GM12878 (cell line): ENCODE results near the gene CRYGC. TPM values are rescaled to one million over a fixed set of nuclear protein-coding genes. Genes with fewer than 3 reads are reported as not detected.

ENCODE experiments used
- ATAC-seq: fragments of 200-7000 bp; cut with Tn5 transposase; 3 replicates; pipeline ENCODE4 v1.9.1; 2020; ENCODE audit warnings: mild to moderate bottlenecking, moderate library complexity
- BruUV-seq: library from RNA; stranded (reverse); fragments of 400-500 nt; replicated peaks from 2 replicates; lab custom pipeline; 2021; lab: Mats Ljungman, UMichigan
- CTCF ChIA-PET: fragments of 300-600 bp; sonication (Branson Sonifier 250); formaldehyde crosslinking; extraction: SDS; loops from one replicate; lab custom pipeline; 2021; ENCODE audit warnings: inconsistent platforms; lab: Yijun Ruan, JAX
- POLR2A ChIA-PET: fragments of 350-600 bp; formaldehyde crosslinking; extraction: SDS; loops from one replicate; lab custom pipeline; 2021; ENCODE audit warnings: inconsistent platforms; lab: Charles Lee
- RAD21 ChIA-PET: fragments of 300-600 bp; sonication (Branson Sonifier 250); formaldehyde crosslinking; loops from one replicate; lab custom pipeline; 2023; ENCODE audit warnings: antibody characterized with exemption; ENCODE audit not compliant: unreplicated experiment; lab: Charles Lee
- SMC1A ChIA-PET: fragments of 300-600 bp; sonication (Branson Sonifier 250); formaldehyde crosslinking; loops from one replicate; lab custom pipeline; 2023; ENCODE audit not compliant: unreplicated experiment, uncharacterized antibody; lab: Charles Lee
- DNase-seq: peaks from one replicate; pipeline ENCODE4 v3.0.0-alpha.2; 2011; ENCODE audit warnings: low read depth, low spot score
- FAIRE-seq: peaks from 3 replicates; lab custom pipeline; 2011; peaks lifted over from hg19 to GRCh38; lab: Jason Lieb, UNC
- H2AFZ ChIP-seq: 2 replicates; pipeline ENCODE4 v1.6.0; 2011; ENCODE audit warnings: low read depth, low read length, control low read depth; ENCODE audit not compliant: control insufficient read depth
- H3K27ac ChIP-seq: 2 replicates; pipeline ENCODE4 v1.5.1; 2011; ENCODE audit warnings: control low read depth; ENCODE audit not compliant: control insufficient read depth, insufficient read depth
- H3K27me3 ChIP-seq, 2 experiments: replicated peaks in 1 of 2; 2 replicates each; pipeline versions ENCODE4 v1.6.0 to v1.6.1; 2011; ENCODE audit warnings: low read length in 1 of 2; ENCODE audit not compliant: control insufficient read depth in 2 of 2, insufficient read depth in 2 of 2
- H3K36me3 ChIP-seq, 2 experiments: 2 replicates each; pipeline ENCODE4 v1.5.1; 2011; ENCODE audit warnings: low read length in 1 of 2; ENCODE audit not compliant: control insufficient read depth in 2 of 2, insufficient read depth in 2 of 2
- H3K4me1 ChIP-seq: 2 replicates; pipeline ENCODE4 v1.6.1; 2011; ENCODE audit warnings: mild to moderate bottlenecking, low read length, moderate library complexity, mixed read lengths; ENCODE audit not compliant: control insufficient read depth, insufficient read depth
- H3K4me2 ChIP-seq: 2 replicates; pipeline ENCODE4 v1.6.0; 2011; ENCODE audit warnings: control low read depth; ENCODE audit not compliant: control insufficient read depth, insufficient read depth
- H3K4me3 ChIP-seq: fragments of 200-600 bp; sonication (generic); 2 replicates; pipeline ENCODE4 v1.5.1; 2016
- H3K79me2 ChIP-seq: 2 replicates; pipeline ENCODE4 v1.6.0; 2011; ENCODE audit warnings: low read length; ENCODE audit not compliant: control insufficient read depth, insufficient read depth
- H3K9ac ChIP-seq: 2 replicates; pipeline ENCODE4 v1.8.0; 2011; ENCODE audit warnings: low read length, control low read depth, mixed read lengths; ENCODE audit not compliant: control insufficient read depth, insufficient read depth
- H3K9me3 ChIP-seq: replicated peaks from 3 replicates; pipeline ENCODE4 v1.5.1; 2011; ENCODE audit warnings: mild to moderate bottlenecking, low read length; ENCODE audit not compliant: control insufficient read depth, insufficient read depth
- H4K20me1 ChIP-seq: 2 replicates; pipeline ENCODE4 v1.6.0; 2011; ENCODE audit not compliant: control insufficient read depth, insufficient read depth
- CBX3 ChIP-seq: fragments of 200-600 bp; sonication (generic); IDR thresholded peaks from 2 replicates; pipeline ENCODE4 v1.6.1; 2016; ENCODE audit warnings: low read depth, borderline replicate concordance
- MEF2B ChIP-seq: fragments of 450-650 bp; IDR thresholded peaks from 2 replicates; pipeline ENCODE4 v1.6.1; 2018; ENCODE audit warnings: mild to moderate bottlenecking, moderate library complexity; ENCODE audit not compliant: partially characterized antibody, poor library complexity, severe bottlenecking
- NFYB ChIP-seq: IDR thresholded peaks from 2 replicates; pipeline ENCODE4 v1.6.1; 2011; ENCODE audit warnings: low read depth, mild to moderate bottlenecking, low read length, improper control_type of control experiment, moderate library complexity; ENCODE audit not compliant: insufficient read depth
- POLR2AphosphoS5 ChIP-seq: IDR thresholded peaks from 2 replicates; pipeline ENCODE4 v1.6.1; 2011; ENCODE audit warnings: mild to moderate bottlenecking, low read length, inconsistent platforms
- RUNX3 ChIP-seq: IDR thresholded peaks from 2 replicates; pipeline ENCODE4 v1.6.1; 2012; ENCODE audit warnings: low read length, inconsistent platforms
- ZNF622 ChIP-seq: fragments of 450-650 bp; IDR thresholded peaks from 2 replicates; pipeline ENCODE4 v1.6.1; 2017; ENCODE audit warnings: mild to moderate bottlenecking, inconsistent platforms
- WGBS: methylation state at CpG from one replicate; pipeline ENCODE4 v1.1.6; 2016; ENCODE audit warnings: low lambda C conversion rate; ENCODE audit not compliant: insufficient replicate concordance, insufficient coverage; ENCODE audit errors: missing lambda C conversion rate; 5-methylcytosine and 5-hydroxymethylcytosine counted together
- in situ Hi-C: fragments of 300-500 bp; cut with MboI; formaldehyde crosslinking; loops from 9 replicates; pipeline ENCODE4 v1.14.3; 2018; ENCODE audit warnings: mixed read lengths
- intact Hi-C: fragments of 100-400 bp; cut with micrococcal nuclease; formaldehyde crosslinking; loops from one replicate; pipeline ENCODE4 v1.14.2; 2022; ENCODE audit not compliant: unreplicated experiment
- polyA plus RNA-seq, 11 experiments: library from polyadenylated mRNA; depleted of rRNA in 4 of 11; unstranded in 6 of 11; stranded (reverse) in 5 of 11; fragments of >200 nt; fragmentation: Nextera tagmentation in 4 of 11; fragmentation: Illumina TruSeq in 1 of 11; extraction: Ambion mirVana in 4 of 11; extraction: Trizol in 1 of 11; gene quantifications; 1 replicate in 1 of 11; 2 replicates in 10 of 11; pipeline versions ENCODE4 v1.2.1 to v1.2.3, GENCODE V29; 2011 to 2016; ENCODE audit warnings: inconsistent platforms in 2 of 11, missing spikeins in 2 of 11, low read depth in 1 of 11
- total RNA-seq, 4 experiments: library from RNA; depleted of rRNA in 3 of 4; stranded (reverse); fragments of >200 nt in 3 of 4; fragmentation: Illumina TruSeq in 1 of 4; extraction: Trizol in 1 of 4; gene quantifications; 2 replicates each; pipeline versions ENCODE4 v1.2.1 to v1.2.3, GENCODE V29; 2013 to 2021
- TF ChIP-seq, protein P1 (sequence below): fragments of 450-650 bp; IDR thresholded peaks from 2 replicates; pipeline ENCODE4 v1.6.1; 2017; ENCODE audit warnings: antibody characterized with exemption, mild to moderate bottlenecking, moderate library complexity
- TF ChIP-seq, protein P2 (sequence below): IDR thresholded peaks from 2 replicates; pipeline ENCODE4 v1.6.1; 2011; ENCODE audit warnings: low read depth, mild to moderate bottlenecking, low read length, moderate library complexity, borderline replicate concordance; ENCODE audit errors: extremely low read depth
- TF ChIP-seq, protein P3 (sequence below): fragments of 450-650 bp; IDR thresholded peaks from 2 replicates; pipeline ENCODE4 v1.6.1; 2017; ENCODE audit warnings: mild to moderate bottlenecking, moderate library complexity

Gene CRYGC
- total and polyA plus RNA-seq, 10 of the 15 experiments (the other 5 are each of a cell fraction or from before 2014, with no cell fraction given): not detected

- H3K9me3 ChIP-seq: no peaks in the 10 kb centered on the region
- RAD21 ChIA-PET: no interaction called here
- TF ChIP-seq NFYB: no peak
- no peak for TF ChIP-seq POLR2AphosphoS5
- TF ChIP-seq, protein P1, sequence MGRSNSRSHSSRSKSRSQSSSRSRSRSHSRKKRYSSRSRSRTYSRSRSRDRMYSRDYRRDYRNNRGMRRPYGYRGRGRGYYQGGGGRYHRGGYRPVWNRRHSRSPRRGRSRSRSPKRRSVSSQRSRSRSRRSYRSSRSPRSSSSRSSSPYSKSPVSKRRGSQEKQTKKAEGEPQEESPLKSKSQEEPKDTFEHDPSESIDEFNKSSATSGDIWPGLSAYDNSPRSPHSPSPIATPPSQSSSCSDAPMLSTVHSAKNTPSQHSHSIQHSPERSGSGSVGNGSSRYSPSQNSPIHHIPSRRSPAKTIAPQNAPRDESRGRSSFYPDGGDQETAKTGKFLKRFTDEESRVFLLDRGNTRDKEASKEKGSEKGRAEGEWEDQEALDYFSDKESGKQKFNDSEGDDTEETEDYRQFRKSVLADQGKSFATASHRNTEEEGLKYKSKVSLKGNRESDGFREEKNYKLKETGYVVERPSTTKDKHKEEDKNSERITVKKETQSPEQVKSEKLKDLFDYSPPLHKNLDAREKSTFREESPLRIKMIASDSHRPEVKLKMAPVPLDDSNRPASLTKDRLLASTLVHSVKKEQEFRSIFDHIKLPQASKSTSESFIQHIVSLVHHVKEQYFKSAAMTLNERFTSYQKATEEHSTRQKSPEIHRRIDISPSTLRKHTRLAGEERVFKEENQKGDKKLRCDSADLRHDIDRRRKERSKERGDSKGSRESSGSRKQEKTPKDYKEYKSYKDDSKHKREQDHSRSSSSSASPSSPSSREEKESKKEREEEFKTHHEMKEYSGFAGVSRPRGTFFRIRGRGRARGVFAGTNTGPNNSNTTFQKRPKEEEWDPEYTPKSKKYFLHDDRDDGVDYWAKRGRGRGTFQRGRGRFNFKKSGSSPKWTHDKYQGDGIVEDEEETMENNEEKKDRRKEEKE: no peak
- TF ChIP-seq, protein P2, sequence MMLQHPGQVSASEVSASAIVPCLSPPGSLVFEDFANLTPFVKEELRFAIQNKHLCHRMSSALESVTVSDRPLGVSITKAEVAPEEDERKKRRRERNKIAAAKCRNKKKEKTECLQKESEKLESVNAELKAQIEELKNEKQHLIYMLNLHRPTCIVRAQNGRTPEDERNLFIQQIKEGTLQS: no peak
- no peak for TF ChIP-seq MEF2B
- TF ChIP-seq, protein P3, sequence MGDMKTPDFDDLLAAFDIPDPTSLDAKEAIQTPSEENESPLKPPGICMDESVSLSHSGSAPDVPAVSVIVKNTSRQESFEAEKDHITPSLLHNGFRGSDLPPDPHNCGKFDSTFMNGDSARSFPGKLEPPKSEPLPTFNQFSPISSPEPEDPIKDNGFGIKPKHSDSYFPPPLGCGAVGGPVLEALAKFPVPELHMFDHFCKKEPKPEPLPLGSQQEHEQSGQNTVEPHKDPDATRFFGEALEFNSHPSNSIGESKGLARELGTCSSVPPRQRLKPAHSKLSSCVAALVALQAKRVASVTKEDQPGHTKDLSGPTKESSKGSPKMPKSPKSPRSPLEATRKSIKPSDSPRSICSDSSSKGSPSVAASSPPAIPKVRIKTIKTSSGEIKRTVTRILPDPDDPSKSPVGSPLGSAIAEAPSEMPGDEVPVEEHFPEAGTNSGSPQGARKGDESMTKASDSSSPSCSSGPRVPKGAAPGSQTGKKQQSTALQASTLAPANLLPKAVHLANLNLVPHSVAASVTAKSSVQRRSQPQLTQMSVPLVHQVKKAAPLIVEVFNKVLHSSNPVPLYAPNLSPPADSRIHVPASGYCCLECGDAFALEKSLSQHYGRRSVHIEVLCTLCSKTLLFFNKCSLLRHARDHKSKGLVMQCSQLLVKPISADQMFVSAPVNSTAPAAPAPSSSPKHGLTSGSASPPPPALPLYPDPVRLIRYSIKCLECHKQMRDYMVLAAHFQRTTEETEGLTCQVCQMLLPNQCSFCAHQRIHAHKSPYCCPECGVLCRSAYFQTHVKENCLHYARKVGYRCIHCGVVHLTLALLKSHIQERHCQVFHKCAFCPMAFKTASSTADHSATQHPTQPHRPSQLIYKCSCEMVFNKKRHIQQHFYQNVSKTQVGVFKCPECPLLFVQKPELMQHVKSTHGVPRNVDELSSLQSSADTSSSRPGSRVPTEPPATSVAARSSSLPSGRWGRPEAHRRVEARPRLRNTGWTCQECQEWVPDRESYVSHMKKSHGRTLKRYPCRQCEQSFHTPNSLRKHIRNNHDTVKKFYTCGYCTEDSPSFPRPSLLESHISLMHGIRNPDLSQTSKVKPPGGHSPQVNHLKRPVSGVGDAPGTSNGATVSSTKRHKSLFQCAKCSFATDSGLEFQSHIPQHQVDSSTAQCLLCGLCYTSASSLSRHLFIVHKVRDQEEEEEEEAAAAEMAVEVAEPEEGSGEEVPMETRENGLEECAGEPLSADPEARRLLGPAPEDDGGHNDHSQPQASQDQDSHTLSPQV: no peak
- no peak for TF ChIP-seq ZNF622
- no peak for TF ChIP-seq CBX3
- TF ChIP-seq RUNX3: no peak
- TF ChIP-seq, all 136 proteins: peak for 0
- ATAC-seq (no peak), FAIRE-seq (no peak), DNase-seq (no peak)
- ChIA-PET SMC1A (no interaction called here), POLR2A (interaction anchor here (0.7 kb wide), 1 partner anchor 28 kb away, joined by 3 read pairs; no protein-coding TSS in a partner anchor), CTCF (interaction anchor here (0.8 kb wide), 1 partner anchor 26 kb away, joined by 3 read pairs; no protein-coding TSS in a partner anchor)
- Histone ChIP-seq H3K4me3 (no peak overlapping the region), H3K36me3 (no peaks in the 10 kb centered on the region), H3K27ac (no peak overlapping the region), H4K20me1 (no peaks in the 10 kb centered on the region), H3K4me1 (no peaks in the 10 kb centered on the region), H2AFZ (no peak overlapping the region), H3K27me3 (no peaks in the 10 kb centered on the region; a peak in 1 of 4 replicates), H3K9ac (no peak overlapping the region), H3K4me2 (no peak overlapping the region), H3K79me2 (no peaks in the 10 kb centered on the region)
- in situ Hi-C loops (no loop called here), intact Hi-C loops (no loop called here)
- no TSS peak for BruUV-seq
- 54% methylated on average over 13 of the region's 13 CpGs for WGBS
Observed at GRCh38 chr2:208099682-208100470, 29.8 kb downstream of the CRYGC start.
